A673 (cell line): Measurements from ENCODE around the gene EIF3D. TPM values are rescaled to one million over a fixed set of nuclear protein-coding genes. Genes with fewer than 3 reads are reported as not detected.
A peak's percentile ranks its signal among the peaks of the same experiment; 100 is the strongest.

Experiments
- BruUV-seq: library from RNA; stranded (reverse); fragments of 400-500 nt; replicated peaks from 2 replicates; lab custom pipeline; 2021; lab: Mats Ljungman, UMichigan
- CTCF ChIA-PET: fragments of 300-600 bp; sonication (Branson Sonifier 250); formaldehyde crosslinking; loops from one replicate; lab custom pipeline; 2022; ENCODE audit warnings: antibody characterized with exemption; lab: Charles Lee
- POLR2A ChIA-PET: fragments of 300-600 bp; sonication (Branson Sonifier 250); formaldehyde crosslinking; loops from one replicate; lab custom pipeline; 2022; ENCODE audit warnings: antibody characterized with exemption; ENCODE audit not compliant: low non-redundant PET; lab: Charles Lee
- DNase-seq: peaks from one replicate; pipeline ENCODE4 v3.0.0-alpha.2; 2015; ENCODE audit warnings: low spot score
- H3K27ac ChIP-seq: fragments of 200-600 bp; sonication (generic); 2 replicates; pipeline ENCODE4 v1.5.1; 2016; ENCODE audit warnings: mixed run types, low read depth, mild to moderate bottlenecking, mixed read lengths, antibody characterized with exemption, low read length; ENCODE audit not compliant: poor library complexity, severe bottlenecking
- H3K27me3 ChIP-seq: fragments of 200-600 bp; sonication (generic); replicated peaks from 2 replicates; pipeline ENCODE4 v1.6.1; 2017; ENCODE audit warnings: mixed run types, low read depth, mild to moderate bottlenecking, mixed read lengths, antibody characterized with exemption, low read length; ENCODE audit not compliant: insufficient read depth, poor library complexity
- H3K36me3 ChIP-seq: fragments of 200-600 bp; sonication (generic); 2 replicates; pipeline ENCODE4 v1.6.1; 2016; ENCODE audit warnings: mixed run types, mild to moderate bottlenecking, mixed read lengths, antibody characterized with exemption, low read length; ENCODE audit not compliant: insufficient read depth, poor library complexity, severe bottlenecking
- H3K4me1 ChIP-seq: fragments of 200-600 bp; sonication (generic); 2 replicates; pipeline ENCODE4 v1.6.1; 2017; ENCODE audit warnings: mixed run types, mild to moderate bottlenecking, mixed read lengths, antibody characterized with exemption, low read length; ENCODE audit not compliant: insufficient read depth, poor library complexity, severe bottlenecking
- H3K4me3 ChIP-seq: fragments of 200-600 bp; sonication (generic); 2 replicates; pipeline ENCODE4 v1.5.1; 2016; ENCODE audit warnings: low read depth, mixed run types, mild to moderate bottlenecking, mixed read lengths, low read length; ENCODE audit not compliant: poor library complexity, severe bottlenecking
- H3K9me3 ChIP-seq: fragments of 200-600 bp; sonication (generic); 2 replicates; pipeline ENCODE4 v1.6.1; 2016; ENCODE audit warnings: mixed run types, low read depth, mild to moderate bottlenecking, mixed read lengths, antibody characterized with exemption, low read length; ENCODE audit not compliant: poor library complexity, severe bottlenecking
- EZH2 ChIP-seq: fragments of 200-600 bp; sonication (generic); IDR thresholded peaks from 2 replicates; pipeline ENCODE4 v1.6.1; 2017; ENCODE audit warnings: borderline replicate concordance, low read depth, mild to moderate bottlenecking, mixed read lengths, antibody characterized with exemption, low read length; ENCODE audit not compliant: poor library complexity, severe bottlenecking
- intact Hi-C: fragments of 100-400 bp; cut with micrococcal nuclease; formaldehyde crosslinking; loops from one replicate; pipeline ENCODE4 v1.10.0; 2022; ENCODE audit not compliant: unreplicated experiment
- total RNA-seq: library from RNA; stranded (reverse); gene quantifications from 2 replicates; pipeline ENCODE4 v1.2.3, GENCODE V29; 2021
- TF ChIP-seq, protein P1 (sequence below): fragments of 300-800, 200-600 bp; sonication (generic); conservative IDR thresholded peaks from 2 replicates; pipeline ENCODE4 v1.5.1; 2017; ENCODE audit warnings: low read depth, mild to moderate bottlenecking, antibody characterized with exemption, low read length, moderate library complexity, mixed read lengths

The EIF3D gene
- total RNA-seq, 1 experiment from 2014 or later: 249 TPM

- TF ChIP-seq, protein P1, sequence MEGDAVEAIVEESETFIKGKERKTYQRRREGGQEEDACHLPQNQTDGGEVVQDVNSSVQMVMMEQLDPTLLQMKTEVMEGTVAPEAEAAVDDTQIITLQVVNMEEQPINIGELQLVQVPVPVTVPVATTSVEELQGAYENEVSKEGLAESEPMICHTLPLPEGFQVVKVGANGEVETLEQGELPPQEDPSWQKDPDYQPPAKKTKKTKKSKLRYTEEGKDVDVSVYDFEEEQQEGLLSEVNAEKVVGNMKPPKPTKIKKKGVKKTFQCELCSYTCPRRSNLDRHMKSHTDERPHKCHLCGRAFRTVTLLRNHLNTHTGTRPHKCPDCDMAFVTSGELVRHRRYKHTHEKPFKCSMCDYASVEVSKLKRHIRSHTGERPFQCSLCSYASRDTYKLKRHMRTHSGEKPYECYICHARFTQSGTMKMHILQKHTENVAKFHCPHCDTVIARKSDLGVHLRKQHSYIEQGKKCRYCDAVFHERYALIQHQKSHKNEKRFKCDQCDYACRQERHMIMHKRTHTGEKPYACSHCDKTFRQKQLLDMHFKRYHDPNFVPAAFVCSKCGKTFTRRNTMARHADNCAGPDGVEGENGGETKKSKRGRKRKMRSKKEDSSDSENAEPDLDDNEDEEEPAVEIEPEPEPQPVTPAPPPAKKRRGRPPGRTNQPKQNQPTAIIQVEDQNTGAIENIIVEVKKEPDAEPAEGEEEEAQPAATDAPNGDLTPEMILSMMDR: peak; percentile 60
- TF ChIP-seq EZH2: no peak
- Histone ChIP-seq H3K27me3 (no peaks in the 10 kb centered on the region), H3K36me3 (peaks cover 35% of the 10 kb centered on the region), H3K27ac (no peak overlapping the region), H3K9me3 (no peaks in the 10 kb centered on the region), H3K4me3 (no peak overlapping the region), H3K4me1 (no peaks in the 10 kb centered on the region)
- BruUV-seq: no TSS peak
- POLR2A ChIA-PET: no interaction called here
- CTCF ChIA-PET: interaction anchor here (0.6 to 1.6 kb wide), 7 partner anchors 9 to 342 kb away, joined by 3 to 10 read pairs (median 5); no protein-coding TSS in a partner anchor
- peak; percentile 61 for DNase-seq
- intact Hi-C loops: no loop called here
These were observed 42.2 kb downstream of the EIF3D start for GRCh38 chr22:36486619-36487384.

DNA sequence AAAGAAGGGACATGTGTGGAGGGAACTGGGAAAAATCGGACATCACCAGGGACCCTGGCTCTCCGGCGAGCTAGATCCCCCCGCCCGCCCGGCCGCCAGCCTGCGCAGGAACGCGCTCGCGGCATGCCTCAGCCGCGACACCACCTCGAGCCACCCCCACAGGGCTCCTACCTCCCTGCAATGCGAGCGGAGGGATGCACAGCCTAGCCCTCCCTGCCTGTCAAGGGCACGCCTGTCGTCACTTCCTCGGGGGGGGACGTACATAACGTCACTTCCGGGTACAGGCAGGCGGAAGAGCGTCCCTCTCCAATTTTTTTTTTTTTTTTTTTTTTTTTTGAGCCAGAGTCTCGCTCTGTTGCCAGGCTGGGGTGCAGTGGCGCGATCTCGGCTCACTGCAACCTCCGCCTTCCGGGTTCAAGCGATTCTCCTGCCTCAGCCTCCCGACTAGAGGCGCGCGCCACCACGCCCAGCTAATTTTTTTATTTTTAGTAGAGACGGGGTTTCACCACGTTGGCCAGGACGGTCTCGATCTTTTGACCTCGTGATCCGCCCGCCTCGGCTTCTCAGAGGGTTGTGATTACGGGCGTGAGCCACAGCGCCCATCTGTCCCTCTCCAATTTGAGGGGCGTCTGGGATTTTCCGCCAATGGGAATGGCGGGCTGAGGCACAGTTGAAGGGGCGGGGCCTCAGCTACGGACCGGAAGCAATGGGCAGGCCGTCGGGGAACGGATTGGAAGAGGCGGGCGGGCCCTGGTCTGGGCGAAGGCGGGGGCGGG, 47.4 kb downstream of the EIF3D start, which contains the start of gene TXN2:
TSS of gene TXN2 (minus strand) at position 248 of the 776 bp plus-strand sequence. CDS start 803 bp downstream, outside the sequence.
- peak within 1 kb of the TSS; percentile 58 for H3K4me3 ChIP-seq
- H3K27me3 ChIP-seq: no peaks in the 10 kb centered on the region
- TF ChIP-seq, protein P1: no peak
- no peak for TF ChIP-seq EZH2
- CTCF ChIA-PET: interaction anchor here (0.6 to 1.0 kb wide), 2 partner anchors 10 to 27 kb away, joined by 3 to 8 read pairs; no protein-coding TSS in a partner anchor
- H3K4me1 ChIP-seq: peaks cover 8% of the 10 kb centered on the region
- POLR2A ChIA-PET: interaction anchor here (0.7 to 1.0 kb wide), 3 partner anchors 26 to 133 kb away, joined by 3 to 14 read pairs (median 10); partner anchors contain the start of gene FOXRED2
- DNase-seq: peak; percentile 98
- no peaks in the 10 kb centered on the region for H3K9me3 ChIP-seq
- intact Hi-C loops: no loop called here
- H3K36me3 ChIP-seq: peaks cover 21% of the 10 kb centered on the region
- peak within 1 kb of the TSS; percentile 99 for H3K27ac ChIP-seq
- no TSS peak for BruUV-seq

DNA sequence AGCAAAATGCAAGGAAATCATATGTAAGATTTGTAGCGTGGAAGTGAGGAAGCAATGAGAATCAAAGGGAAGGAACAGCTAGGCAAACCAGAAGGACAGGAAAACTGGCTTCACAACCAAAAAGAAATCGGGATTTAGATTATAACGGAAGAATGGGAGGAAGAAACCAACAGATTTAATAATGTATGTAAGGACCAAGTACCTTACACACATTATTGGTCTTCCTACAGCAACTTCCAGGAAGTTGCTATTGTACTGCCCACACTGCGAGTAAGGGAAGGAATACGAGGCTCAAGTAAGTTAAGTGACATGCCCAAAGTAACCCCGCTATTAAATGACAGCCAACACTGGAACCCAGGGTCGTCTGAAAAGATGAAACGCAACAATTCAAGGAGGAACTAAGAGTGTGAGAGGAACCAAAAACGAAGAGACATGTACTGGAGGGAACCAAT, 48.0 kb downstream of the EIF3D start:
- H3K4me3 ChIP-seq: peak overlapping the region; percentile 58
- peak overlapping the region; percentile 99 for H3K27ac ChIP-seq
- H3K9me3 ChIP-seq: no peaks in the 10 kb centered on the region
- DNase-seq: no peak
- POLR2A ChIA-PET: no interaction called here
- H3K4me1 ChIP-seq: peaks cover 8% of the 10 kb centered on the region
- CTCF ChIA-PET: no interaction called here
- H3K27me3 ChIP-seq: no peaks in the 10 kb centered on the region
- H3K36me3 ChIP-seq: peaks cover 23% of the 10 kb centered on the region
- TF ChIP-seq EZH2: no peak
- TF ChIP-seq, protein P1: no peak
- TSS peak; percentile 71 for BruUV-seq
- intact Hi-C loops: no loop called here
